Hepatocyte (in vitro differentiated cells): ENCODE data around the gene SPDYE4.

ENCODE experiments used
- CTCF ChIP-seq: fragments of 200-600 bp; sonication (generic); IDR thresholded peaks from 2 replicates; pipeline ENCODE4 v1.5.1; 2016; ENCODE audit warnings: antibody characterized with exemption, mild to moderate bottlenecking; ENCODE audit not compliant: poor library complexity
- EZH2 ChIP-seq: fragments of 200-600 bp; sonication (generic); IDR thresholded peaks from 2 replicates; pipeline ENCODE4 v1.6.1; 2016; ENCODE audit warnings: antibody characterized with exemption, mild to moderate bottlenecking, borderline replicate concordance
- EZH2phosphoT487 ChIP-seq: fragments of 200-600 bp; sonication (generic); IDR thresholded peaks from one replicate; pipeline ENCODE4 v1.6.1; 2018; ENCODE audit warnings: antibody characterized with exemption, mild to moderate bottlenecking, low read depth, moderate library complexity; ENCODE audit not compliant: unreplicated experiment, severe bottlenecking

GRCh38 chr17:8713878-8714277 lies 44.5 kb downstream of the SPDYE4 start:
- no peak for TF ChIP-seq CTCF
- TF ChIP-seq EZH2: no peak
- no peak for TF ChIP-seq EZH2phosphoT487
